NCI-H524 (cell line): Measurements from ENCODE around the gene ZNF277.

ENCODE experiments used
- DNase-seq, 2 experiments: peaks; one replicate each; lab custom pipeline; 2025; lab: John Stamatoyannopoulos, UW

Gene ZNF277

DNA sequence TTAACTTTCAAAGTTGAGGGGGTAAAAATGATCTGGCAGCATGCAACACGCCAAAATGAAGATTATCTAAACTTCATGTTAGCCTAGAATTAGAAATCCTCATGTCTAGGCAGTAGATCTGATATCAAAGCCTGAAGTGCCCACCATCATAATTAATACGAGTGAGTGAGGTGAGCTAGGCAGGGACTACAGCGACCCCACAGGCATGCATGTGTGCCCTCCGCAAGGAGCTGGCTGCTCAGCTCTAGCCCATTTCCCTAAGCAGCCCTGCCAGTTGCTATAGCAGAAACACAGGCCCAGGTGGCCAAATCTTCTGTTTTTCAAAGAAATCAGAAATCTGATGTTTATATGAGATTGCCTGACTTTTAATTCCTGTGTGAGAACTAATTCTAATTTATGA lies 150.6 kb downstream of the ZNF277 start:
- peak; percentile 18 to 53 for DNase-seq

GRCh38 chr7:112358513-112358912 lies 152.0 kb downstream of the ZNF277 start:
- DNase-seq, result no peak

- no peak for DNase-seq
Measured at GRCh38 chr7:112359086-112359485, 152.6 kb downstream of the ZNF277 start.

GRCh38 chr7:112360681-112361080 lies 154.2 kb downstream of the ZNF277 start:
- no peak for DNase-seq

DNA sequence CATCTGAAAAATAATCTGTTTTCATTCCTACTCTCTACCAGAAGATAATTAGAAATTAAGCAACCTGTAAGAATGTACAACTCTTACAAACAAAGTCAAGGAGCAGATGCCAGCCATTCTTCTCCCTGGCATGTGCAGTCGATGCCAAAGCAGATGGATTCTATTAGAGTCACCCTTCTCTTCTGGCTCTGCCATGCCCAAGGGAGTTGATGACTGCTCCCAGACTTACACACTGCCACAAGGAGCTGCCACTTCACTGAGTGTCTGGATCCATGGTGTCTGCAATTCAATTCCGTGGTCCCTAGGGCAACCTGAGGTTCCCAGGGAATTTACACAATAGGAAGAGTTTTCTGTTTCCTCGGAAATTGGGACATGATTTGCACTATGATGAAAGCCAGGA lies 154.7 kb downstream of the ZNF277 start:
- no peak for DNase-seq

DNA sequence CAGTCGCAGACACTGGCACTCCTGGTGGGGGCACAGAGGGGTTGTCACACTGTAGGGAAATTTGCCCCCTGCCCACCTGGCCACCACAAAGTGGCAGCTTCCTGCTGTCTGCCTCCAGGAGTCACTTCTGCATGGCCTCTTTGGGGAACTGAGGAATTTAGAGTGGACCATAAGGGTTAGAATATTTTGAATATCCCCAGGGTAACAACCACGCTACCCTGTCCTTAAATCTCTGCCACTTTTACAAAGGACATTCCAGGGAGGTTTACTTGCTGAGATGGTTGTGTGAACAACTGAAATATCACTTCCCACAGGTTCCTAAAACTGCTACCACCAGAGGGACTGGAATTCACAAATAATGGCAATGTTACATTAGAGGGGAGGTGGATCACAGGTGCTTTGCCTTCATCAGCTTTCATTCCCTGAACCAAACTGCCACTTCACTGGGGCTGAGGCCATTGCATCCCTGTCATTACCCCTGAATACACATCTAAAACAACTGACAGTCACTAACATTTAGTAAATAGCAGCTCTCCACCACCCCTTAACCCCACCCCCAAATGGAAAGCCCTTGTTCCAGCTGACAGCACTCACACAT lies 155.7 kb downstream of the ZNF277 start:
- DNase-seq, result no peak

DNA sequence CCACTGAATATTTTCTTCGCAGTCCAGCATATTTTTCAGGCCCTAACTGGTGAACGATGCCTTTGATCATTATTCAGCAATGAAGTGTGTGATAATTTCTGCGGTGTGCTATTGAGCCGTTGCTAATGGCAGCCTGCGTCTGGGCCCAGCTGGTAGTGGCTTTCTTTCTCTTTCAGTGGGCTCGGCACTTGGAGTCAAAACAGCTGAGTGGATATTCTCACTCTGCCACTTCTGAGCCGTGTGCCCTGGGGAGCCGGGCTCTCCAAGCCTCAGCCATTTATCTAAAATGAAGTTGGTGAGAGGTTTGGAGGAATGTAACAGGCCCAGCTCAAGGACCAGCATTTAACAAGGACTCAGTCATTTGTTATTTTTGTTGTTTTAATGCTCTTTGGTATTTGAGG lies 156.2 kb downstream of the ZNF277 start:
- peak; percentile 19 to 51 for DNase-seq

DNA sequence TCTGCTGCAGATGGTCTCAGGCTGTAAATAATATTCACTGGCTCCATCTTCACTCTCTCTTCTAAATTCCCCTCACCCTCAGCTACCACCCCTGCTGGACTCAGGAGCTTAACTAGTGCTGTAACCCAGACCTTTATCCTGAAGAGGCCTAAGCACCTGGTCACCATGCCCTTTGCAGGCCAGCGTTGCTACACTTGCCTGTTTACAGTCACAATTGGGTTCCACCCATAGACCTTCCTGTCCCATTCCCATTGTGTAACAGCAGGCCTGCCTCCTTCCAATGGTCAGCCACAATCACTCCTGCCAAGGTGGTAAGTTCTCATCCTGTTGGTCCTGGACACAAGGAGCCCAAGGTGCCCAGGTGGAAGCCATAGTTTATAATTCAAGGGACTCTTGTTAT lies 157.9 kb downstream of the ZNF277 start:
- no peak for DNase-seq

DNA sequence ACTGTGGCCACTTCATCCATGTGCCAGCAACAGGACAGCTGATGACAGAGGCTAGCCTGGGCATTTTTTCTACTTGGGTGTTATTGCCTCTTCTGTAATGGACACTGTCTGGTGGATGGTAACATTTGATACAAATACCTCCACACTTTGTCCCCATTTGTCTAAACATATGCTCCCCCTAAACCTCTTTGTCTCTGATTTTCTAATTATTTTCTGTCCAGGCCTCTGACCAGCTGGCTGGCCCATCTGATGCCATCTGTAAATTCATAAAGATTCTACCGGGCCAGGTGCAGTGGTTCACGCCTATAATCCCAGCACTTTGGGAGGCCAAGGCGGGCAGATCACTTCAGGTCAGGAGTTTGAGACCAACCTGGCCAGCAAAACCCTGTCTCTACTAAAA lies 159.1 kb downstream of the ZNF277 start:
- DNase-seq, result peak; percentile 31 to 83

GRCh38 chr7:112366886-112367285 lies 160.4 kb downstream of the ZNF277 start:
- no peak for DNase-seq

- DNase-seq, result no peak
Measured at GRCh38 chr7:112370436-112370835, 163.9 kb downstream of the ZNF277 start.

DNA sequence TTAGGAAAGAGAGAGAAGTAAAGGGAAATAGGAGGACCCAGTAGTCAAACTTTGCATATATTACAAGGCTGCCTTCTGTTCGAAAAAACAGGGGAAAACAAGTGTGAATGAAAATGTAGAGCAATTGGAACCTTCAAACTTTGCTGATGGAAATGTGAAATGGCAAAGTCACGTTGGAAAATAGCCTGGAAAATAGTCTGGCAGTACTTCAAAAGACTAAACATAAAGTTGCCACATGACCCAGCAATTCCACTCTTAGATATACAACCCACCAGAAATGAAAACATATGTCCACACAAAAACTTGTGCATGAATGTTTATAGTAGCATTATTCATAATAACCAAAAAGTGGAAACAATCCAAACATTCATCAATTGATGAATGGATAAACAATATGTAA lies 165.2 kb downstream of the ZNF277 start:
- DNase-seq, result no peak

GRCh38 chr7:112372101-112372500 lies 165.6 kb downstream of the ZNF277 start:
- DNase-seq, result no peak

GRCh38 chr7:112377593-112377992 lies 171.1 kb downstream of the ZNF277 start:
- no peak for DNase-seq

GRCh38 chr7:112381311-112382091 lies 175.0 kb downstream of the ZNF277 start:
- DNase-seq, result no peak

- peak; percentile 25 to 71 for DNase-seq
Measured at GRCh38 chr7:112383671-112384417, 177.3 kb downstream of the ZNF277 start.

- no peak for DNase-seq
Measured at GRCh38 chr7:112385516-112385915, 179.0 kb downstream of the ZNF277 start.

DNA sequence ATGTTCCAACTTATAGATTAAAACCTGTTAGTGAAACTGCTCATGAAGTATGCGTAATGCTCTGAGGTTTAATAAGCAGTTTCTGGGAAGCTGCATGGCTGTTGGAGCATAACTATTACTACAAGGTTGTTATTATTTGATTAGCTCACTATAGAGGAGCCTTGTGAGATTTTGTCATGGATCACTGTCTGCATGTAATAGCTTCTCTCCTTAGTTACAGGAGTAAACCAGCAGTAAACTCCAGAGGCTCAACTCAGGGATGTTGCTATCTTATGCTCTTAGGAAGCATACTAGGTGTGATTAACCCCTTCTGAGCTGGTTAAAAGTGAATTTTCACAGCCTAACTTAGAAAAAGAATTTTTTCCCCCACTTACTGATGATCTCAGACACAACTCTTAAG lies 180.1 kb downstream of the ZNF277 start:
- no peak for DNase-seq

DNA sequence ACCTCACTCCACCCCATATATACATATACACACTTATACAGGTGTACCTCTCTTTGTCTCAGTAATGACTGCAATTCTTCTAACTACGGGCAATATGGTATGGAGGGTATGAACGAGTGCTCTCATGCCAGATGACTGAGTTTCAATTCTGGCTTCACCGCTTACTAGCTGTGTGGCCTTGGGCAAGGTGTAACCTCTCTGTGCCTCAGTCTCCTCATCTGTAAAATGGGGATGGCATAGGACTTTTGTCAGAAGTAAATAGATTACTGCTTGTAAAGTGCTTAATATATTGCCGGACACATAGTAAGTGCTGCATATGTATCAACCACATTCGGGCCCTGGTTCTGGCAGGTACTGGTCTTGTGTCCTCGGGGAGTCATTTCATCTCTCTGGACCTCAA lies 183.7 kb downstream of the ZNF277 start:
- DNase-seq, result no peak

DNA sequence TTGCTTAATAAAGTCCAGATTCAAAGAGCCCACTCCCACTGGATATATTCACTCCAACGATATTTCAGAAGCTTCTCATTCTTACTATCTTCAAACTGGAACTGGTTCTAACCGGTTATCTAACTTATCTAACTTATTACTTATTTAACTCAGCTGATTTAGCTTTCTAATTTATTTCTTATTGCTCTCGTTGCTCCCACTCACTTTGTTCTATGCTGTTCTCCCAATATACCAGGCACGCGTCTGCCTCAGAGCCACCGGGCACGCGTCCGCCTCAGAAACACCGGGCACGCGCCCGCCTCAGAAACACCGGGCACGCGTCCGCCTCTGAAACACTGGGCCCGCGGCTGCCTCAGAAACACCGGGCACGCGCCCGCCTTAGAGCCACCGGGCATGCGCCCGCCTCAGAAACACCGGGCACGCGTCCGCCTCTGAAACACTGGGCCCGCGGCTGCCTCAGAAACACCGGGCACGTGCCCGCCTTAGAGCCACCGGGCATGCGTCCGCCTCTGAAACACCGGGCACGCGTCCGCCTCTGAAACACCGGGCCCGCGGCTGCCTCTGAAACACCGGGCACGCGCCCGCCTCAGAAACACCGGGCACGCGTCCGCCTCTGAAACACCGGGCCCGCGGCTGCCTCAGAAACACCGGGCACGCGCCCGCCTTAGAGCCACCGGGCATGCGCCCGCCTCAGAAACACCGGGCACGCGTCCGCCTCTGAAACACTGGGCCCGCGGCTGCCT lies 184.8 kb downstream of the ZNF277 start:
- peak in 1 of 2 experiments; percentile 44 for DNase-seq

- peak; percentile 22 to 68 for DNase-seq
Measured at GRCh38 chr7:112391841-112392286, 185.4 kb downstream of the ZNF277 start.
